Measurements from ENCODE around the gene TTC28.
"Not testable (repeated sequence)": the region's sequence is repeated elsewhere in the genome, so short reads cannot be mapped to it uniquely, and the experiment has no call there.

Gene TTC28

GRCh38 chr22:28103596-28103995 is 576.0 kb downstream of the TTC28 start:
- DNase-seq (ENCODE audit: low read depth in 3 of 3) = no peak

DNA sequence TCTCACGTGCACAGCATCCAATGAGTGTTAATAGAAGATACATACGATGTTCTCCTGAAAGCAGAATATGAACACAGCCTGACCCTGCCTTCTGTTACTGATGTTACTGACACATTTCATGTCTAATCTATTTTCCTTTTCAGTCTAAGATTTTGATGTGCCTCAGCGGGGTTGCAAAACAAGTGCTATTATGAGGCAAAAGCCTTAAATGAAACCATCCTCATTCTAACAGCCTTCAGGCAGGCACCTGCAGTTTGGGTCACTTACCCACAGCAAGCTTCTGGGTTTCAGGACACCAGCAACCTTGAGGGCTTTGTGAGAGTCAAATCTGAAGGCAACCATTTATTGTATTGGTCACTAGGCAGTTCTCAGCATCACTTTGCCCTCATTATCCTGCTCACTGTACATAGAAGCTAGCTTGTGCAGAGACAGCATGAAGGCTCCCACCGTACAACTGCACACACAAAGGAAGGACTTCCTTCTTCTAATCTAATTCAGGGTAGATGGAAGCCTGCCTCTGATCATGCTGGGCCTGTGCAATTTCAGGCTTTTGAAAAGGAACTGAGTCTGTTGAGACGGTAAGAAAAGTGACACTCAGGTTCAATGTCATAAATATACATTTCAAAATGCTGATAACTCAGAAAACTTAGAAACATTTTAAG is 577.4 kb downstream of the TTC28 start:
- DNase-seq (ENCODE audit: low read depth in 3 of 3) = no peak

DNA sequence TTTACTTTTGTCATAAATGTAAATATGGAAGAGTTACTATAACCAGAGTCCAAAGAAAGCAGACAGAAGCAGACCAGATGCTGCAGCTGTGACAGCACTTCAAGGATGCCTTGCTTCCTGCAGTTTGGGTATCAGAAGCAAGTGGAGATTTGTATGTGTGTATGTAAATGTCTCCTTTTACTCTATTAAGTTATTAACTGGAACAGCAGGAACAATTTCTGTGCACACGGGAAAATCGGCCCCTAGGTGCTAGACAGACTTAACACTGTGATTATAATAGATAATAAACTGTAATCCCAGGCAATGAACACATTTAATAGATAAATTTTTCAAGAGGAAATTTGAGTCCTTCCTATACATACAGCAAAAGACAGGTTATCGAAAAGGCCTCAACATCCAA is 582.0 kb downstream of the TTC28 start:
- no peak for DNase-seq (ENCODE audit: low read depth in 3 of 3)

- DNase-seq (ENCODE audit: low read depth in 3 of 3) = no peak
Observed at GRCh38 chr22:28096161-28096560, 583.5 kb downstream of the TTC28 start.

DNA sequence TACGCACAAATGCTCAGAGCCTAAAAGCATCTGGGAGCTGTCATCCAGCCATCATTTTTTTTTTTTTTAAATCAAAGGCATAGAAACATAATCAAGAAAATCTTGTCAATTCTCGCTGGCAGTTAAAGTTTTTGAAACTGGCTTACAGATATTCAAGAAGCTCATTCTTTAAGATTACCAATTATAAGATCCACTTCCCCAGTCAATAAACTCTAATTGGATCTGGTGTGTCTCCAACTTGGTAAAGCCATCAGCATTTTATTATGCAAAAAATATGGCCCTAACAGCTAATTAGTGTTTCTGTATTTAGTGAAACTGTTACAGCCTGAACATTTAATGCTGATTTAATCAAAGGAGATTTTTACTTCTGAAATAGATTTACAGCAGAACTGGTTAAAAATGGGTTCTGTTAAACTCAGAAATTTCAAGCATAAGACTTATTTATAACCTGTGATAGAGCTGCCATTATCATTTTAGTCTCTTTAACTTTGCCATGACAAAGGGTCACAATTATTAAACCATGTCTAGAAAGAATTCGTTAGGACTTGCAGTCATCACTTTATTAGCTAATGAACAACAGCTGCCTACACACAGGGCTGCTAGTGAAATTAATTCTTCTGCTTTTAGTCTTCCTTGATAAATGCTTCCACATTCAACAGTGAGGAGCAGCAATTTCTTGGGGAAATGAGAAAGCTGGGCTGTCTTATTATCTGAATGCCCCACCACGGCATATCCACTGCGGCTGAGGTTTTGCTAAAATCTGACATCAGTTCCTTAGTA is 584.1 kb downstream of the TTC28 start:
- DNase-seq (ENCODE audit: low read depth in 3 of 3) = no peak

- no peak for DNase-seq (ENCODE audit: low read depth in 3 of 3)
Observed at GRCh38 chr22:28094771-28095170, 584.9 kb downstream of the TTC28 start.

GRCh38 chr22:28093711-28094110 is 585.9 kb downstream of the TTC28 start:
- DNase-seq (ENCODE audit: low read depth in 3 of 3) = no peak

- DNase-seq (ENCODE audit: low read depth in 3 of 3) = no peak
Observed at GRCh38 chr22:28091486-28091885, 588.2 kb downstream of the TTC28 start.

- not testable (repeated sequence) for DNase-seq (ENCODE audit: low read depth in 3 of 3)
Observed at GRCh38 chr22:28089541-28089940, 590.1 kb downstream of the TTC28 start.

- DNase-seq (ENCODE audit: low read depth in 3 of 3) = no peak
Observed at GRCh38 chr22:28077166-28077565, 602.5 kb downstream of the TTC28 start.

GRCh38 chr22:28075358-28075981 is 604.2 kb downstream of the TTC28 start:
- DNase-seq (ENCODE audit: low read depth in 3 of 3) = no peak

DNA sequence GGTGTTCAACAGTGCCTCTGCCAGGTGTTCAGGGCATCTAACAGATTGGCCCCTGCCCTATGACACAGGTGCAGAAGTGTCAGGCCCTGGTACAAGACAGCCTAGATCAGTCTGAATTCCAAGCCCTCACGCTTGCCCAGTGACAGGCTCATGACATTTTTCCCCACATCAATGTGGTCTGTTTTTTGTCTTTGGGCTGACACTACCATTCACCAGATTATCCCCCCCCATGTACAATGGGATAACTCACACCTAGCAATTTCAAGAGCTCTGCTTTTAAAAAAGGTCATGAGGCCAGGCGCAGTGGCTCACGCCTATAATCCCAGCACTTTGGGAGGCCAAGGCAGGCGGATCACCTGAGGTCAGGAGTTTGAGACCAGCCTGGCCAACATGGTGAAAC is 605.1 kb downstream of the TTC28 start:
- no peak for DNase-seq (ENCODE audit: low read depth in 3 of 3)

- DNase-seq (ENCODE audit: low read depth in 3 of 3) = no peak
Observed at GRCh38 chr22:28072066-28072465, 607.6 kb downstream of the TTC28 start.

DNA sequence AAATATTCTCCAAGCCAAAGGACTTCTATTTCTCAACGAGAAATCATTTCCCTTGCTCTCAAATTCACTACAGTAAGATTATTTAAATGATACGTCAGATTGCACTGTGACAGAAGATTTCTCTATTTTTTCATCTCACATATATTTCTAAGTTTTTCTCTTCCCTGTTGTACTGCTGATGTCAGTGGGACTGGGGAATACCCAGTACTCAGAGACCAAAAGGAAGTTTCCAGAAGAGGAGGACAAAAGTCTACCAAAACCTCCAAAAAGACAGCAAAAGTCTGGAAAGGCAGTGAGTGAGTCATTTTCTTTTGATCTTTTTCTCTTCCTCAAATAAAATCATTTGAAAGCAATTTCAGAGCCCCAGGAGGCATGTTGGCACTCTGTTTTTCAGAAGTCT is 610.8 kb downstream of the TTC28 start:
- DNase-seq (ENCODE audit: low read depth in 3 of 3) = no peak

GRCh38 chr22:28064920-28065319 is 614.7 kb downstream of the TTC28 start:
- no peak for DNase-seq (ENCODE audit: low read depth in 3 of 3)

- DNase-seq (ENCODE audit: low read depth in 3 of 3) = no peak
Observed at GRCh38 chr22:28063656-28064055, 616.0 kb downstream of the TTC28 start.

- DNase-seq (ENCODE audit: low read depth in 3 of 3) = not testable (repeated sequence)
Observed at GRCh38 chr22:28060594-28060993, 619.0 kb downstream of the TTC28 start.

DNA sequence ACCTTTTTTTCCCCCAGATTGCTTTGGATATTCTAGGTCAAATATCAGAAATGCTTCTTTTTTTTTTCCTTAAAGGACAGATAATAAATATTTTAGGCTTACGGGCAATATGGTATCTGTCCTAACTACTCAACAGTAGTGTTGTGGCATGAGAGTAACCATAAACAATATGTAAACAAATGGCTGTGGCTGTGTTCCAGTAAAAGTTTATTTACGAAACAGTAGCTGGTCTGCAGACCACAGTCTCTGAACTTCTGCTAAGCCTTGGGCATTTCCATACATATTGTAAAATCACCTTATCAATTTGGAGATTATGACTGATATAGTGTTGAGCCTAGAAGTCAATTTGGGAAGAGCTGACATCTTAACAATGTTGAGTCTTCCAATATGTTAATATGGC is 621.6 kb downstream of the TTC28 start:
- DNase-seq (ENCODE audit: low read depth in 3 of 3) = no peak

DNA sequence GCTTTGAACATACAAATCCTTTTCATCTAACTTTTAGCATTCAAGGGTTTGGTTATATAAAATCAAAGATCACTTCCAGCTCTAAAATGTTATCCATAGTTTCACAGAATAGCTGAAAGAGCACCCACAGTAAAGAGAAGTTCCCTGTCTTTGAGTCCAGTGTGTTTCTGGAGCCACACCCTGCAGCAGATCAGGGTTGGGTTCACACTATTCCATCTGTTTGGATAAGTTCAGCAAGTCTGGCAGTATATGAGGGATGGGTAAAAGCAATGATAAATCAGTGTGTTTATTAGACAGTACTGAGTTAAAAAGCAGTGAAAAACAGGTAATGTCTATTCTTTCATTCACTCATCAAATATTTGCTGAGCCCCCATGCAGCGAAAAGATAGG is 624.8 kb downstream of the TTC28 start:
- no peak for DNase-seq (ENCODE audit: low read depth in 3 of 3)

DNA sequence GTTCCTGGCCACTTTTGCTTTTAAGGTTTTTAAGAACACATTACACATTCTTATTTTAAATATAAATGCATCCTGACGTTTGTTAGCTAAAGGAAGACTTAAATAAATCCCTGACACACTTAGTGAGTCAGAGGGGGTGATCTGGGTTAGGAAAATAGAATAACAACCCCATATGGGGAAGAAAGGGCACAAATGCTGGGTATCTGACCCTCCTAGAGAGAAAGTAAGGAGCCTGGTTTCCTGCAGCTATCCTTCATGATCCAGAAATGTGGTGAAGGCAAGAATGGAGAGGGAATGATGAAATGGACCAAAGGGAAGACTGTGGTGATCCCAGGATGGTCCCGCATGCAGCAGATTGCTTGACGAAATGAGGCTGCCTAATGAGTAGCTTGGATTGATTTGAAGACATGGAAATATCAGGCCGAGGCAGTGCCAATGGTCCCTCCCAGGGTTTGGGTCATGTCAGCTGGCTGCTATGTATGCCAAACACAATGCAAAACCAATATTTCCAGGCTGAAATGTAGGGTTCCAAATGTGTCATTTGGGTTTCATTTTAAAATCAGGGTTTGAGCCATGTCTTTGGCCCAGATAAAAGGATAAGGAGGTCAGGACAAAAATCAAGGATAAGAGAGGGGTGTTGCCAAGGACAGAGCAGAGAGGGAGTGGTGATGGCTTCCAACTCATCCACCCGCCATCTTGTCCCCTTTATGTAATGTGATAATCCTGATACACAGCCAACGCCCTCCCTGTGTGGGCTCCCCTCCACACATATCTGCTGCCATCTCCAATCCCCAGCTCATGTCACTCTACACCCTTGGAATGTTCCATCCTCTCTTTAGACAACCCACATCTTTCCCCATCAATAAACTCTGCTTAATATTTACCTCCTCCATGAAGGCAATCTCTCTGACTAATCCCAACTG is 625.5 kb downstream of the TTC28 start:
- DNase-seq (ENCODE audit: low read depth in 3 of 3) = no peak

- no peak for DNase-seq (ENCODE audit: low read depth in 3 of 3)
Observed at GRCh38 chr22:28052825-28053269, 626.8 kb downstream of the TTC28 start.
